H1 (cell line): ENCODE results near the gene PITX1. TPM values are rescaled to one million over a fixed set of nuclear protein-coding genes. Genes with fewer than 3 reads are reported as not detected.

ENCODE experiments used
- BCL11A ChIP-seq, 2 experiments: IDR thresholded peaks; one replicate each; pipeline ENCODE4 v1.6.1; 2011; ENCODE audit warnings: low read depth in 2 of 2, low read length in 2 of 2, mild to moderate bottlenecking in 2 of 2
- CTBP2 ChIP-seq: IDR thresholded peaks from 2 replicates; pipeline ENCODE4 v1.7.0; 2011; ENCODE audit warnings: borderline replicate concordance, mild to moderate bottlenecking, moderate library complexity, mixed read lengths, low read length; ENCODE audit not compliant: insufficient read depth, insufficient read length
- RFX5 ChIP-seq: IDR thresholded peaks from 2 replicates; pipeline ENCODE4 v1.6.1; 2011; ENCODE audit warnings: low read depth, low read length, improper control_type of control experiment, borderline replicate concordance
- SP1 ChIP-seq: IDR thresholded peaks from 2 replicates; pipeline ENCODE4 v1.6.1; 2011; ENCODE audit warnings: low read depth, low read length
- polyA plus RNA-seq, 7 experiments: library from polyadenylated mRNA; depleted of rRNA in 3 of 7; stranded (reverse) in 5 of 7; unstranded in 2 of 7; fragments of >200 nt in 5 of 7; fragments of 200-250 nt in 2 of 7; gene quantifications; 1 replicate in 5 of 7; 2 replicates in 1 of 7; 4 replicates in 1 of 7; pipeline versions ENCODE4 v1.2.1 to v1.2.3, GENCODE V29; 2011 to 2013; ENCODE audit warnings: missing spikeins in 2 of 7, mixed read lengths in 2 of 7
- total RNA-seq: library from RNA; stranded (reverse); fragmentation: NEBNext Ultra II Directional; extraction: Animal tissue kit (Norgen Biotek cat#: 25700); gene quantifications from 2 replicates; pipeline ENCODE4 v1.2.1, GENCODE V29; 2021

Gene PITX1
- total and polyA plus RNA-seq, 2 of the 8 experiments (the other 6 are each of a cell fraction or from before 2014, with no cell fraction given): 0.03 TPM; not detected in 1

GRCh38 chr5:135052511-135053145, 18.6 kb upstream of the PITX1 start (continued):
- TF ChIP-seq CTBP2 (no peak), SP1 (no peak), RFX5 (no peak), BCL11A (IDR thresholded peaks at IDR 0.05; ENCODE audit: low read depth in 2 of 2, low read length in 2 of 2) (no peak)
